Esophagus muscularis mucosa (tissue), 4 donors: ENCODE data around the gene IPO11.

ENCODE experiments used
- CTCF ChIP-seq, 3 experiments: fragments of 200-600 bp in 2 of 3; fragments of 450-650 bp in 1 of 3; sonication (generic) in 2 of 3; IDR thresholded peaks; one replicate each; pipeline ENCODE4 v1.5.1; 2017 to 2019; ENCODE audit warnings: antibody characterized with exemption in 3 of 3, mild to moderate bottlenecking in 2 of 3, moderate library complexity in 1 of 3
- EP300 ChIP-seq: sonication (generic); formaldehyde crosslinking; IDR thresholded peaks from one replicate; pipeline ENCODE4 v1.6.1; 2017; ENCODE audit warnings: antibody characterized with exemption
- POLR2A ChIP-seq: fragments of 450-650 bp; IDR thresholded peaks from one replicate; pipeline ENCODE4 v1.6.1; 2017; ENCODE audit warnings: antibody characterized with exemption, moderate library complexity, mild to moderate bottlenecking, low read depth
- POLR2AphosphoS5 ChIP-seq, 2 donors: sonication (generic); formaldehyde crosslinking; IDR thresholded peaks; one replicate each; pipeline ENCODE4 v1.6.1; 2017; ENCODE audit warnings: antibody characterized with exemption in 2 of 2

- no peak for TF ChIP-seq CTCF (IDR thresholded peaks at IDR 0.05)
- no peak for TF ChIP-seq POLR2A
- TF ChIP-seq POLR2AphosphoS5 (IDR thresholded peaks at IDR 0.05), result no peak
- no peak for TF ChIP-seq EP300
These were observed 173.2 kb downstream of the IPO11 start for GRCh38 chr5:62585751-62586150.
